GM19395 (cell line): ENCODE measurements around the gene WAC.

Source experiments
- ATAC-seq: cut with Tn5 transposase; IDR thresholded peaks from one replicate; pipeline ENCODE4 v1.9.1; 2021; ENCODE audit warnings: mild to moderate bottlenecking, moderate library complexity; ENCODE audit not compliant: unreplicated experiment

WAC gene

DNA sequence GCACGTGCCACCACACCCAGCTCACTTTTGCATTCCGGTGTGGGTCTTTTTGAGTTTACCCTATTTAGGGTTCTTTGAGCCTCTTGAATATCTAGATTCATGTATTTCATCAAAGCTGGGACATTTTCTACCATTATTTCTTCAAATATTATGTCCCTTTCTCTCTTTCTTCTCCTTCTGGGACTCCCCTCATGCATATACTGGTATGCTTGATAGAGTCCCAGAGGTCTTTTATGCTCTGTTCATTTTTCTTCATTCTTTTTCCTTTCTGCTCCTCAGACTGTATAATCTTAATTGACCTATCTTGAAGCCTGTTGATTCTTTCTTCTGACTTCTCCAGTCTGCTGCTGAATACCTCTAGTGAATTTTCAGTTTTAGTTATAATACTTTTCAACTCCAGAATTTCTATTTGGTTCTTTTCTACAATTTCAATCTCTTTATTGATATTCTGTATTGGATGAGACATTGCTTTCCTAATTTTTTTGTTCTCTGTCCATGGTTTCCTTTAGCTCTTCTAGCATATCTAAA lies 9.1 kb upstream of the WAC start:
- ATAC-seq, result no peak

DNA sequence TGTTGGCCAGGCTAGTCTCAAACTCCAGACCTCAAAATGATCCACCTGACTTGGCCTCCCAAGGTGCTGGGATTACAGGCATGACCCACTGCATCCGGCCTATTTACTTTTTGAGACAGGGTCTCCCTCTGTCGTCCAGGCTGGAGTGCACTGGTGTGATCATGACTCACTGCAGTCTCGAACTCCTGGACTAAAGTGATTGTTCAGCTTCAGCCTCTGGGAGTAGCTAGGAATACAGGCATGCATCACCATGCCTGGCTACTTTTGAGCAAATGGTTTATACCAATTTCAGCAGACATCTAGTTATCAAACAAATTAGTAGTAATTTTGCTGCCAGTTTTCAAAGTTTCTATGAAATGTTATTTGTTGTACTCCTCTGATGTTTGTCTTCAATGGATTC lies 2.2 kb upstream of the WAC start:
- ATAC-seq, result no peak

DNA sequence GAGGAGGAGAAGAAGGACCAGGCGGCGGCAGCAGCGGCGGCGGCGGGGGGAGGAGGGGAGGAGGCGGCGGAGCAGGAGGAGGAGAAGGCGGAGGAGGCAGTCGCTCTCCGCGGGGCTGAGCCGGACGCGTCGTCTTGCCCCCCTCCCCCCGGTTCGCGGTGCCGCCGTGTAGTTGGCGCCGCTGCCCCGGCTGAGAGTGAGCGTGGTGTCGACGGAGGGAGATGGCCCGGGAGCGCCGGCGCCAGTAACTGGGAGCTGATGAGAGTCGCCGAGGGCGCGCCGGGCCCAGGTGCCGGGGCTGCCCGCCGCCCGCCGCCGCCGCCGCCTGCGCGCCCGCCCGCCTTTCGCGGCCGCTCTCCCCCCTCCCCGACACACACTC lies 257 bp downstream of the WAC start:
- peak; percentile 0 for ATAC-seq

DNA sequence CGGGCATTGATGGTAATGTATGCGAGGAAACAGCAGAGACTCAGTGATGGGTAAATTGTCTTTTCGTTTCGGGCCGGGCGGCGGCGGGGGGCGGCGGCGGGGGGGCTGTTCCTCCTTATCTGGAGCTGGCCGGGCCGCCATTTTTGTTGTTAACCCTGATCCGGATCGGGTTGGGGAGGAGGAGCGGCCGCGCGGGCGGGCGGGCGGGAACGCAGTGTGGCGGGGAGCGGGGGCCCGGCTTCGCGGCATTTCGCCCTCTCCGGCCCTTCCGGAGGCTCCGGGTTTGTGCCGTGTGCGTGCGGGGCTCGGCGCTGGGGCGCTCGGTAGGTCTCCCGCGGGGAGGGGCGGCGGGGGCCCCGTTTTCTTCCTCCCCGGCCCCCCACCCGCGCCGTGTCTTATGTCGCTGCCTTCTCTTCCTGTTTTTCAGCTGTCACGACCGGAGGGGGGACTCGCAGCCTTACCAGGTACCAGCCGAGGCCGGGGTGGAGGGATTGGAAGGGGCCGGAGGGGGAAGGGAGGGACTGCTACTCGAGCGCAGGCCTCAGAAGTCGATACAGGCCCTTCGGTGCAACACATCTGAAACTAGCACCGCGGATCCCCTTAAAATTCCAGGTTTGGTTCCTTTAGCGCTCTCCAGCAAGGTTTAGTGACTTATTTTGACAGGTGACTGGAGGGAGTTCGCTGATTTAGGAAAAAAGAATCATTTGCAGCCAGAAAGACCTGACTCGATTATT lies 820 bp downstream of the WAC start:
- ATAC-seq, result peak; percentile 19

DNA sequence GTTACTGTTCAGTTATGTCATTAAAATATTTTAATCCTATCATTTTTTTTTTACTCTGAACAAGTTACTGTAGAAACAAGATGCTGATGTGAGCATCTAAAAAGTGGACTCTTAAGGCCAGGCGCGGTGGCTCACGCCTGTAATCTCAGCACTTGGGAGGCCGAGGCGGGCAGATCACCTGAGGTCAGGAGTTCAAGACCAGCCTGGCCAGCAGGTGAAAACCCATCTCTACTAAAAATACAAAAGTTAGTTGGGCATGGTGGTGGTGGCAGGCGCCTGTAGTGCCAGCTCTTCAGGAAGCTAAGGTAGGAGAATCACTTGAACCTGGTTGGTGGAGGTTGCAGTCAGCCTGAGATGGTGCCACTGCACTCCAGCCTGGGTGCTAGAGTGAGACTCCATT lies 2.9 kb downstream of the WAC start:
- no peak for ATAC-seq

DNA sequence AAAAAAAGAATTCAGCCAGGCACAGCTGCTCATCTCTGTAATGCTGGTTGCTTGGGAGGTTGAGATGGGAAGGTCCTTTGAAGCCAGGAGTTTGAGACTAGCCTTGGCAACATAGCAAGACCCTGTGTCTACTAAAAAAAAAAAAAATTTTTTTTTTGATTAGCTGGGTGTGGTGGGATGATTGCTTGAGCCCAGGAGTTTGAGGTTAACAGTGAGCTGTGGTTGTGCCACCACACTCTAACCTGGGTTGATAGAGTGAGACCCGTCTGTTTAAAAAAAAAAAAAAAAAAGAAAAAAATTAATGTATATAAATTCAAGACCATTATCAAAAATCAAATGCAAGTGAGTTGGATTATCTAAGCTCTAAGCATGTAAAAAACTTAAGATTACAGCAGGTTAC lies 5.7 kb downstream of the WAC start:
- no peak for ATAC-seq

DNA sequence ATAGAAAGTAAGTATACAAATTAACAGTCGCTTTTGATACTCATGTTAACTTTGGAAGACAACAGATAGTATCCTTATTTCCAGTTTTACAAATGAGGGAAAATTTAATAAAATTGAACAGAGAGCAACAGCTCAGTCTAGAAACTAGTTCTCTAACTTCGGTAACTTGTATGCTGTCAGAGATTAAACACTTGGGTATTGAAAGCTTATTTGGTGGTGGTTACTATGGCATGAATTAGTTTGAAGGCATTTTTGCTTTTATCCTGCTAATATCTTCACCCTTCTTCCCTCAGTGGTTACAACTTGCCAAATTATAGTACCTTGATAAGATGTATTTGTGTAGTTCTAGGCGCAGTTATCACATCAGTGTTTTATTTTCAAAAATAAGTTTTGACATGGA lies 7.2 kb downstream of the WAC start:
- ATAC-seq, result no peak

DNA sequence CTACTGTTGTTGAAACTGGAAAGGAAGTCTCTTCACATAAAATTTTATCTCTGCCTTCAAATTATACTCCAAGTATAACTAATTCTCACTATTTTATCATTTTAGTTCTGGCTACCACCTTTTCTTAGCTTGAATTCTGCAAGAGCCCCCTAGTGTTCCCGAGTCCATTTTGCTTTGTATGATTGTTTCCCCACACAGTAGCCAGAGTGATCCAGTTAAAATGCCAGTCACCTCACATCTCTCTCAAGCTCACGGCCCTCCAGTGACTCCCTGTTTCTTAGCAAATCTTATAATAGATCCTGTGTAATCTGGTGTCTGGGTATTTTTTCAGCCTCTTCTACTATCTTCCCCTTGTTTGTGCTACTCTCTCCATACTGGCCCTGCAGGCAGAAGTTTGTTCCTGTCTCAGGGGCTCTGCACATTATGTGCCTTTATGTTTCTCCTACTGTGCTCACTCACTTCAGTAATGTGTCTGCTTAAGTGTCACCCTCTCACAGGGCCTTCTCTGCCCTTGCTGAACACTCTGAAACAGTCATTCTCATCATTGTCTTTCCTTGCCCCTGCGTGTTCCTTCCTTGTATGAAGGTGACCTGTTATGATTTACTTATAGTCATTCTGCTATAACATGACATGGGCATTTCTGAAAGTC lies 8.9 kb downstream of the WAC start:
- ATAC-seq, result no peak

DNA sequence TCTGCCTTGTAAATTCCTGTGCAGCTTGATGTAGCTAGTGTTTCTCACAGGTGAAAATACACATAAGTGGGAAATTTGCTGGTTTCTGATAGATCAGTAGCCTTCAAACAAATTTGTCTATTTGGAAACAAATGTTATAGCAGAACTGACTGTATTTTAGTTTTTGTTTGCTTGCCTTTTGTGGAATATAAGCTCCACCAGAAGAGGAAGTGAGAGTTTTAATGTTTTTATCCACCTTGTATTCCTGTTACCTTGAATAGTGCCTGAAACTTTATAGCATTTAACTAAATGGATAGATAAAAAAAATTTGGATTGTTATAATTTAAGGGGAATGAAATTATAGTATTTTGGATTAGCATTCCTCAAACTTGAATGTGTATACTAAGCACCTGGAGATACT lies 9.8 kb downstream of the WAC start:
- ATAC-seq, result no peak

DNA sequence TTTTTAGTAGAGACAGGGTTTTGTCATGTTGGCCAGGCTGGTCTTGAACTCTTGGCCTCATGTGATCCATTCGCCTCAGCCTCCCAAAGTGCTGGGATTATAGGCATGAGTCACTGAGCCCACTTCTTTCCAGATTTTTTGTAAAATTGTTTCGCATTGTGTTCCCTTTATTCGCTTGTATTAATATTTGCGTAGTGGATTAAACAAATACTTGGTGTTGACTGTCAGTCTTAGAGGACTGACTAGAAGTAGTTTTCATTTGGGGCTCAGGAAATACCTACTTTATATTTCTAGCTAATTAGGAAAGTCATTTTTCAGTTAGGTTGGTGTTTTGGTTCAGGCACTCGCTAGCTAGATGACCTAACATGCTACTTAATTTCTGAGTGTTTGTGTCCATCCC lies 11.1 kb downstream of the WAC start:
- no peak for ATAC-seq

DNA sequence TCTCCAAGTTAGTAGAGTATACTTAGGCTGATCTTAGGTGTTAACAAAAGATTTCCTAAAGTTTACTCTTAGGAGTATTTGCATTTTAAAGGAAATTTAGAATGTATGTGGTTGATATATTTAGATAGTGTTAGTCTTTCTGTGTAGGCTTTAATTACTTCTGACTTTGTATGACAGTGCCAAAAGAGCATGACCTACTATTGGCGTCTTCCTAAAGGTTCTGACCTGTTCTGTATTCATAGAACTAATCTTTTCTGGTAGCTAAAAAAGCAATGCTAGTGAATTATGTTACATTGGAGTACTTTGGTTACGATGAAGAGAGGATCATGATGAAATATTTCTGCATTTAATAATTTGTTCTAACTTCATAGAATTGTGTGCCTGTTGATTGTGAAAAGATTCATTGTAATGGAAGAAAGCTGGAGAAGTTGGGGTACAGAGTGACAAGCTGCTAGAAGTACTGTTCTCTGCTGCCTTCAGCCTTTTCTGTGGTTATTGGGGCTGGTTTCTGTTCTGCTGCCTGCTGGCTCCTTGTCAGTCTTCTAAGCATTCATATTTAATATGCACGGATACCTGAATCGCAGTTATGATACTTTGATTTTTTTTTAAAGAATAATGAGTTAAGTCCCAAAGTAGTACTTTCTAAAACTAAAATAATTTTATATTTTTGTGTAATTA lies 13.2 kb downstream of the WAC start:
- ATAC-seq, result peak; percentile 84

DNA sequence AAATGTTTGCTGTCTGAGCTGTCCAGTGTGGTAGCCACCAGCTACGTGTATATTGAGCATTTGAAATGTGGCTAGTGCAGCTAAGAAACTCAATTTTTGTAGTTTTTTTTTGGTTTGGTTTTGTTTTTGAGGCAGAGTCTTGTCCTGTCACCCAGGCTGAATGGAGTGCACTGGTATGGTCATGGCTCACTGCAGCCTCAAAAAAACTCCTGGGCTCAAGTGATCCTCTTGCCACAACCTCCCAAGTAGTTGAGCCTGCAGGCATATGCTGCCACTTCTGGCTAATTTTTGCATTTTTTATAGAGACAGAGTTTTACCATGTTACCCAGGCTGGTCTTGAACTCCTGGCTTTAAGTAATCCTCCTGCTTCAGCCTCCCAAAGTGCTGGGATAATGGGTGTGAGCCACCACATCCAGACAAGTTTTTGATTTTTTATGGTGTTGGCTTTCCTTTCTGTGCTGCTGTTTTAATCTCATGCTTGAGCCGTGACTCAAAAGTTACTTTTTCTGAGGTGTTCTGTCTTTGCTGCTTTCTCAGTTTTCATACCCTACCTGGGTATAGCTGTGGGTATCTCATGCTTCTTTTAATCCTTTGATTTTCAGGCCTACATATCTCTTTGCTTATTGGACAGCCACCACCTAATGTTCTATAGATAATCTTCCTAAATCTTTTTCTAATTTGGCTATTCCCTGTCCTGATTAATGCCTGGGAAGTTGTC lies 16.0 kb downstream of the WAC start:
- no peak for ATAC-seq

DNA sequence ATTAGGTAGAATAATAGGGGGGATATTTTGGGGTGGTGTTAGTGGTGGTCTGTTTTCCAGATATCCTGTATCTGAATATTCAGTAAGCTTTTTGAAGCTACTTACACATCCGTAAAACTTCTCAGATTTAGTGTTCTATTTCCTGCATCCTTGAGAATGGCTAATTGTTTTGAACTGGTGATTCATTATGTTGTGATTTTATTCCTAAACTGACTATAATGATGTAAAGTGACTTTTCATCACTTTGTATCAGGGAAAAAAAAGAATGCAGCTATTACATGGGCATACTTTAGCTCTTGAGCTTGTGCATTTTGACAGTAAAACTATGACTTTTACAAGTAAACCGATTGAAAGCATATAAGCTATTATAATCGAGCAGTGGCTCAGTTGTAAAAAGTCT lies 18.2 kb downstream of the WAC start:
- no peak for ATAC-seq

DNA sequence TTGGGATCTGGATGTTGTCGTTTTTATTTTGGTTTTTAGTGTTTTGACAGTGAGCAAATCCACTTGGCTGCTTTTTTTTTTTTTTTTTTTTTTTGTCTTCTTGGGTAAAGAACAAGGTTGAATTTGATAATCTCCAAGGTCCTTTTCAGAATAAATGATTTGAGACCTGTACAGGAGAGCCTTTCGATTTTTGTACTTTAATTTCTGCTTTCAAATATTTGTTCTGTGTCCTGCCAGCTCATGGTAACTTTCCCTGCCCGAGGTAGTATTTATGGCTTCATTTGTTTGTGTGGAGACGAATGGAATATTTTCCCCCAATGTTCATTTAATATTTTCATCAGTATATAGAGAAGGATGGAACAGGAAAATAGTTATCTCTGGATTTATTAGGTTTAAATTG lies 19.9 kb downstream of the WAC start:
- no peak for ATAC-seq

DNA sequence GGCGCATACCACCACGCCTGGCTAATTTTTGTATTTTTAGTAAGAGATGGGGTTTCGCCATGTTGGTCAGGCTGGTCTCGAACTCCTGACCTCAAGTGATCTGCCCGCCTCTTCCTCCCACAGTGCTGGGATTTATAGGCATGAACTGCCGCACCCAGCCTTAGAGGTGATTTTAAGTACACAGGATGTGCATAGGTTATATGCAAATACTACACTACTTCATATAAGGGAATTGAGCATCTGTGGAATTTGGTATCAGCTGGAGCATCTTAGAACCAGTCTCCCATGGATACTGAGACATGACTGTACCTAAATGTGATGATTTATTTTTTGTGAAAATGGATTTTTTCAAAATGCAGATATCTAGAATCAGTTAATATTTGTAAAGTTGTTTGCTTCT lies 21.1 kb downstream of the WAC start:
- no peak for ATAC-seq

DNA sequence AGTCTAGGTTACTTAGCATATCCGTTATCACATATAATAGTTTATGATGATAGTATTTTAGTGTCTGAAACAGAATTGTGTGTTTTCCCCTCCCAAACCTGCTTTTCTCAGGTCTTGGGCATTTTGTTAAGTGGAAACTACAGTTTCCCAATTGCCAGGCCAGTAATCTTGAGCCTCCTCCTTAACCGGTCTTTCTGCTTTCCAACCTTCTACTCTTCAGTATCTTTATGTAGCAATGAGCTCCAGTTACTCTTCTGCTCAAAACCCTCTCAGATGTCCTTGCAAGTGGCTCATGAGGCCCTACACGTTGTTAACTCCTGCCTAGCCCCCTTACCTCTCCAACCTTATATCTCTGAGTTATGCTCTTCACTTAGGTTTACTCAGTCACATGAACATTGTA lies 22.0 kb downstream of the WAC start:
- no peak for ATAC-seq

DNA sequence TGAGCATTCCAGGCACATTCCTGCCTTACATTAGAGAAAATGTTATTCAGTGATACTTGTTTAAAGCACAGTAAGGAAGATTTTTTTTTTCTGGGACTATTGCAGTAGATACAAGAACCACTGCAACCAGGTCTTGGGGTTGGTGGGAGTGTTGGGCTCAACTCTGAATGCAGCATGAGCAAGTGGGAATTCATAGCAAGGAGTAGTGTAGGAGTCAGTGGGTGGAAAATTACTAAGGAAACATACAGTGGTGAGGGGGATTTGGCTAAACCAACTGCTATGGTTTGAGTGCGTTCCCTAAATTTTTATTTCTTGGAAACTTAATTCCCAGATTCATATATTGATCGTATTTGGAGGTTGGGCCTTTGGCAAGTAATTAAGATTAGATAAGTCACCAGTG lies 22.4 kb downstream of the WAC start:
- no peak for ATAC-seq

DNA sequence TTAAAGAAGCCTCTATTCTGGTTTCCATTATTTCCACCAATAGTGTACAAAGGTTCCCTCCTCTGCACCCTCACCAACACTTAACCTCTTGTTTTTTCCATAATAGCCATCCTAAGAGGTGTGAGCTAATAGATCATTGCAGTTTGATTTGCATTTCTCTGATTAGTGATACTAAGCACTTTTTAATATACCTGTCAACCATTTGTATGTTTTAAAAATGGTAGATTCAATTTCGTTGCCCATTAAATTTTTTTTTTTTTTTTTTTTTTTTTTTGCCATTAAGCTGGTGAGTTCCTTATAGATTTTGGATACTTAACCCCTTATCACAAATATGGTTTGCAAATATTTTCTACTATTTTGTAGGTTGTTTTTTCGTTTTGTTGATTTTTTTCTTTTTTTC lies 23.2 kb downstream of the WAC start:
- no peak for ATAC-seq

DNA sequence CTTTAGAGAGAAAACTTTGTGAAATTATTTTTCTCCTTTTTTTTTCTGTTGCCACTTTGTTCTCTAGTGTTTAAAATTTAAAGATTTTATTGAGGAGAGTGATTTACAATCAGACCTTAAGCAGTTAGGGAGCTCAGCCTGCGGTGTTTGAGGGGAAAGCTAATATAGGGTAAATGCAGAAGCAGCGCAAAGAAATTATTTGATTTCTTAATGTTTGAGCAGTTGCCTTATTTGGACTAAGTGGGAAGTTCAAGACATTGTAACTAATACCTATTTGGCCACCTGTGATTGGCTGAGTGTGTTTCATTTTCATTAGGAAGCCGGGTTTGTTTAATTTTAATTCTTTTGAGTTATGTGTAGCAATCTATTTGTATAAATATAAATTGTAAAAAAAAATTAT lies 25.3 kb downstream of the WAC start:
- ATAC-seq, result no peak

DNA sequence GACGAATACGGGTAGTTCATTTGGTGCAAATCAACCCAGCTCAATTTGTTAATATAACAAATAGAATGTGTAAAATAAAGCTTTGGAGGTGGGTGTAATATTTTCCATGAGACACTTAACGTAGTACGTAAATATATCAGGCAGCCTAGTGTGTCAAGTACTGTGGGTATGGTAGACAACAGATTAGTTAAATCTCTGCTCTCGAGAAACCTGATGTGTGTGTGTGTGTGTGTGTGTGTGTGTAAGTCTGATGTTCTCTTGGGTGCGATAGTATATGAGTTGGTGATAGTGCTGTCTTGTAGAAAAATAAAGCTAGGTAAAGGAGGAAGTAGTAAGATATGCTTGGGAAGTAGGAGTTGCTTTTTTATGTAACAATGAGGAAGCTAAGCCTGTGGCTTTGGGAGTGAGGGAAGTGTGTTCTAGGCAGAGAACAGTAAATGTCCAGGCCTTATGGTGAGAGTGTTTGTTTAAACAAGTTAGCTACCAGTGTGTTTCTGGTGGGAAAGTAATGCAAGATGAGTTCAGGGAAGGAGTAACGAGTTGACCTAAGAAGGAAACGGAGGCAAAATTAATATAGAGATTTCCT lies 26.1 kb downstream of the WAC start:
- no peak for ATAC-seq

DNA sequence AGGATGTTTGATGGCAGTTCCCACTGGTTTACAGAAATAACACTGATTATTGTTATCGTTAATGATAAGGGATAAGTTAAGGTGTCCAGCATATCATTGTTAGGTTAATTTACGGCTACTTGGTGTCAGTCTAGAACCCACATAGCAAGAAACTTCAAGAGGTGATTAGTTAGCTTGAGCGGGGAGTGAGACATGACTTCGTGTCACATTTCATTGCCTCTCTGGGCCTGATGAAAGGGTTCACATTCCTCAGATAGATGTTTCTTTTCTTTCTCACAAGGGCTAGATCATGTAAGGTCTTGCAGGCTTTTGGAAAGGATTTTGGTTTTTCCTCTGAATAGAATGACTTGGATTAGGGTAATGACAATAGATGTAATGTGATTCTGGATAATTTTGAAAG lies 26.7 kb downstream of the WAC start:
- no peak for ATAC-seq
